NCI-H2107 (cell line): ENCODE measurements around the gene LZTS3.
"Not testable (repeated sequence)": the region's sequence is repeated elsewhere in the genome, so short reads cannot be mapped to it uniquely, and the experiment has no call there.

ENCODE experiments used
- DNase-seq: peaks from one replicate; lab custom pipeline; 2025; lab: John Stamatoyannopoulos, UW

LZTS3 gene

GRCh38 chr20:3192226-3193015 is 19.1 kb upstream of the LZTS3 start:
- no peak for DNase-seq

- DNase-seq = no peak
Measured at GRCh38 chr20:3190681-3191111, 17.3 kb upstream of the LZTS3 start.

DNA sequence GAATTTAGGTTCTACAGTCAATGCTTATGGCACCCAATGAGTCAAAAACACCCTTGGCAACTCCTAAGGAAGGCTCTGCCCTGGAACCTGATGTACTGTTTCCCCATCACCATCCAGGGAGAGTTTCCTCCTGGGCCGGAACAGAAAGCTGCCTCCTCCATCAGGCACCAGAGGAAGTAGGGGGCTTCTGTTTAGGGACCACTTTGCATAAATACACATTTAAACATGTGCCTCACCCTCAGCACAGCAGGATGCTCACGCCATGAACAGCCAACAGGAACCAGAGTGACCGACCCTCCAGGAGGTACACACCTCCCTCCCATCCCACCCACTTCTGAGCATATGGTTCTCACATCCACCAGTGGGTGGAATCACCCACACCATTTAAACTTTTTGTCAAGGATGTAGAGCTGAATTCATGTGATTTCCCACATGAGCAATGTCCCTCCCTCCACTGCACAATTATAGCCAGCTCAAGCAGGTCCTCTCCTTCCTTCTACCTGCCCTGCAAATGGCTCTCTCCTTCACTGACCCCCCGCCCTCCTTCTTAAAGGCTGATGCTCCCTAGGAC is 16.3 kb upstream of the LZTS3 start:
- no peak for DNase-seq

GRCh38 chr20:3188823-3189413 is 15.6 kb upstream of the LZTS3 start:
- DNase-seq = no peak

DNA sequence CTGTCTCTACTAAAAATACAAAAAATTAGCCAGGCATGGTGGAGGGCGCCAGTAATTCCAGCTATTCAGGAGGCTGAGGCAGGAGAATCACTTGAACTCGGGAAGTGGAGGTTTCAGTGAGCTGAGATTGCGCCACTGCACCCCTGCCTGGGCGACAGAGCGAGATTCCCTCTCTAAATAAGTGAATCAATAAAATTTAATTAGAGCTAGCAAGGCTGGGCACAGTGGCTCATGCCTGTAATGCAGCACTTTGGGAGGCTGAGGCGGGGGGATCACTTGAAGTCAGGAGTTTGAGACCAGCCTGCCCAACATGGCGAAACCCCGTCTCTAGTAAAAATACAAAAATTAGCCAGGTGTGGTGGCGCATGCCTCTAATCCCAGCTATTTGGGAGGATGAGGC is 14.5 kb upstream of the LZTS3 start:
- not testable (repeated sequence) for DNase-seq

DNA sequence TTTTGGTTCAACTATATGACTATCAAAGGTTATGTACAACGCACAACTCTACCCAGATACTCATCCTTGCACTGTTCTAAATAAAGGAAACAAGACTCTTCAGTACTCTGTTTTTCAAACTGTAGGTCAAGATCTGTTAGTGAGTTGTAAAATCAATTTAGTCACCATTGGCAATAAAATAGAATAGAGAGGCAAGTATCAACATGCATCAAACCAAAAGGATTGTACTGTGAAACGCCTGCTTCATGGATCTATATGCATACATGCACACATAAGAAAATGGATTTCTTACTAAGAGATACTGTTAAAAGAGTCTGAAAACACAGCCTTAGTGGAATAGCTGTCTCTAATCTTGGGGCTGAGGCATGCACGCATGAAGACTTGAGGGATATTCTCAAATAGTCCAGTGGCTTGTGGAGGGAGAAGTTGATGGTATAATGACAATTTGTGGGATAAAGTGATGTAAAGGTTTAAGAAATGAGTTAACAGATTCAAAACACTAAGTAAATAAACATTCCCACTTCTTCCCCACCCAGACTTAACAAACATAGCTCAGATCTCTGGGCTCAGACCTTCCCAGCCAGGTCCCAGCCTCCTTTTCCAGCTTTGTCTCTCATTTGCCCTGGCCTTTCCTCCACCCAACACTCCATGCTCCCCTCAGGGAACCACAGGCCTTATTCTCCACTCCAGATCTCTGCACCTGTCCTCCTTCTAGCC is 10.7 kb upstream of the LZTS3 start:
- DNase-seq = no peak

DNA sequence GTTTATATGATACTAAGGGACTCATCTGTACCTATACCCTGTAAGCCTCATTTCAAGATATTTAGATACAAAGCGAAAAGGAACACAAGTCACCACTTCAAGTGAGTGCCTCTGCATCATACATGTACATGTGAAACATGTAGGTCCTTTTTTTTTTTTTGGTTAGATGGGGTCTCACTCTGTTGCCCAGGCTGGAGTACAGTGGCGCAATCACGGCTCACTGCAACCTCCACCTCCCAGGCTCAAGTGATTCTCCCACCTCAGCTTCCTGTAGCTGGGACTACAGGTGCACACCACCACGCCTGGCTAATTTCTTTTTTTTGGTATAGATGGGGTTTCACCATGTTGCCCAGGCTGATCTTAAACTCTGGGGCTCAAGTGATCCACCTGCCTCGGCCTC is 9.1 kb upstream of the LZTS3 start:
- DNase-seq = not testable (repeated sequence)

- DNase-seq = no peak
Measured at GRCh38 chr20:3181270-3181669, 7.9 kb upstream of the LZTS3 start.

DNA sequence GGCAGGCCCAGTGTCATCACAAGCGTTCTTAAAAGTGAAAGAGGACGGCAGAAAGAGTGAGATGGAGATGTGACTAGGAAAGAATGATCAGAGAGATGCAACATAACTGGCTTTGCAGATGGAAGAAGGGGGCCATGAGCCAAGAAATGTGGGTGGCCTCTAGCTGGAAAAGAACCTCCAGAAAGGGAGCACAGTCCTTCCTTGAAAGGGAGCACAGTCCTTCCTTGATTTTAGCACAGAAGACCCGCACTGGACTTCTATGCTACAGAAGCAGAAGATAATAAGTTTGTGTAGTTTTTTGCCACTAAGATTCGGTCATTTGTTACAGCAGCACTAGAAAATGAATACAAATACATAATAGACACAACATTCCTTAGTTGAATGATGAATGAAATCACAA is 7.0 kb upstream of the LZTS3 start:
- DNase-seq = no peak

DNA sequence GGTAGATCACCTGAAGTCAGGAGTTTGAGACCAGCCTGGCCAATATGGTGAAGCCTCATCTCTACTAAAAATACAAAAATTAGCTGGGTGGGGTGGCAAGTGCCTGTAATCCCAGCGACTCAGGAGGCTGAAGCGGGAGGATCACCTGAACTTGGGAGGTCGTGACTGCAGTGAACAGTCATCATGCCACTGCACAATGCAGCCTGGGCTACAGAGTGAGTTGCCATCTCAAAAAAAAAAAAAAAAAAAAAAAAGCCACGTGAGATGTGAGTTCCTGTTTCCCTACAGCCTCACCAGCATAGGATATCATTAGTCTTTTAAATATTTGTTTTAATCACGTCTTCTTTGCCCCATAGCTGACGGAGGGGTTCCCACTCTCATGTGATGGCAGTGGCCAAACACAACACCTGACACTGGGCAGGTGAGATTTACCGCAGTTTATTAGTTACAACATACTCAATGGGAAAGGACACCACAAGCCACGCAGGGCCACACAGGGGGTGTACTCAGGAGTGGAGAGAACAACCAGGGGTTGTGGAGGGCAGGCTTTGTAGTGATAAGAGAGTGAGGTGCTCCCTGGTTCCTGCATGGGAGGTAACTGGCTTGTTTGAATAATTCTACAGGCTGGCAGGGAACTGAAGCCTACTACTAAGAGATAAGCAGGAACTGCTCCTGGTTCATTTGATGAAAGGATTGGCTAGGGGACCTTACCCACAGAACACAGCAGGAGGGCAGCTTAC is 4.6 kb upstream of the LZTS3 start:
- no peak for DNase-seq

DNA sequence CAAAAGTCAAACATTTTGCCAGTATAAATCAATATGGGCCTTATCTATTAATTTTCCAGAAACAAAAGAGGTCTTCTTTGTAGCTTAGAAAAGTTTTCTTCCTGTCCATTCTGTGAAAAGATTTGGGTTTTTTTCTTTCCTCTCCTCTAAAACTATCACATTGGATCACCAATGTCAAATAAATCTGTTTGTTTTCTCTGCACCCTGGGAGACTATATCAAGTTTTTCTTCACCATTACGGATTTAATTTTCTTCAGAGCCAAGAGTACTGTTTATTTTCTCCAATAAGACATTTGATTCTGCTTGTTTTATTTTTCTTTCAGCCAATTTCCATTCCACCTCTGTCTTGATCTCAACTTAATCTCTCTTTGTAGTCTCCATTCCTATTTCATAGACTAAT is 1.9 kb upstream of the LZTS3 start:
- DNase-seq = no peak

GRCh38 chr20:3174442-3175261 is 1.3 kb upstream of the LZTS3 start:
- no peak for DNase-seq

- peak; percentile 62 for DNase-seq
Measured at GRCh38 chr20:3173610-3174441, 477 bp upstream of the LZTS3 start.

DNA sequence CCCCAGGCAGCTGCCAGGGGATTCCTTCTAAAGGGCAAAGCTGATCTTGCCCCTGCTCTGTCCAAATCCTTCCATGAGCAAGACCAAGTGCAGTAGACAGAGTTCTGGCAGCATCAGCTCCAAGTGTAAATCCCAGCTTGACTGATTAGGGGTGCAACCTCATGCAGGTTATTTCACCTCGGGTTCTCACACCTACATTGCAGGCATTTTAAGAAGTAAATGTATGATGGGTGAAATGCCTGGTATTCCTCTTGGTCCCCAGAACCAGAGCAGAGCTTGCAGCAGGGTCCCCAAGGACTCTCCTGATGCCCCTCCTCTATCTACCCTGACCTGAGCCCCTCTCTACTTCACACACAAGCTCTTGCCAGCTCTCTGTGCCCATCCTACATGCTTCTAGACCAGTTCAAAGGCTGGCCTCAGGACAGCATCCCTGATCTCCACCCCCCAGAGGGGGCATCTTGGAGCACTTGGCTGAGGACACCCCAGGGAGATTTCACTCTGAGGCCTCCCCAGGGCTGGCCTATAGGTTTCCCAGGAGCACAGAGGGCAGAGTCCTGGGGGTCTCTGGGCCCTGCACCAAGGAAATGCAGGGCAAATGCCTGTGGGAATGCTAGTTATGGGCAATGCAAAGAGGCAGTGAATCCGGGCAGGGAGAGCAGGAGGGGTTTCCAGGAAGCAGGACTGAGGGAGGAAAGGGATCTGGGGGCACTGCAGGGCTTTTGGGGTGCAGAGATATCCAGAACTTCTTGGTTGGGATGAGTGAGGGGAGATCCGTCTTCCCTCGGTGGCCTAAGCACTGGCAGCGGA is 1.0 kb downstream of the LZTS3 start:
- no peak for DNase-seq

DNA sequence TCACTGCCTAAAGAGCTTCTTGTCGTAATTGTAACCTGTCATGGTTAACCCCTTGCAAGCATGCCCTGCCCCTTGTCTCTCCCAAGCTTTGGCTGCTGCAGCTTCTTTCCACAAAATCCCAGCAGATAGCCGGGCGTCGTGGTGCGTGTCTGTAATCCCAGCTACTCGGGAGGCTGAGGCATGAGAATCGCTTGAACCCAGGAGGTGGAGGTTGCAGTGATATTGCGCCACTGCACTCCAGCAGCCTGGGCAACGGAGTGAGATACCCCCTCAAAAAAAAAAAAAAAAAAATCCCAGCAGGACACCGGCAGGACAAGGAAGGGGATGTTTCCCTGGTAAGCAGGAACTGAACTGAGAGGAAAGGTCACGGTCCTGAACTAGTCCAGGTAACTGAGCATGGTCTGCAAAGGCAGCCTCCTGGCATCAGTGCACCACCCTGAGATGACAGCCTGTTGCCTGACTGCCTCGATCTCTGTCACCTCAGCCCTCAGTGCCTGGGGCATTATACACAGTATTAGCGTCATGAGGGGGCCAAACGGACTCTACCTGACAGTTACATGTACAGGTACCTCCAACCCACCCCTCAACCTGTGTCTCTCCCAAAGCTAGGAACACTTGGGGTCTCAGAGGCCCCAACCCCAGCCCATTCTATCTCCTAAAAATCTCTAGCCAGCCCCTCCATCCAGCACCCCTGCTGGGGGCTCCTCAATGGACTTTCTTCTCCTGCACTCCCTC is 1.8 kb downstream of the LZTS3 start:
- no peak for DNase-seq

DNA sequence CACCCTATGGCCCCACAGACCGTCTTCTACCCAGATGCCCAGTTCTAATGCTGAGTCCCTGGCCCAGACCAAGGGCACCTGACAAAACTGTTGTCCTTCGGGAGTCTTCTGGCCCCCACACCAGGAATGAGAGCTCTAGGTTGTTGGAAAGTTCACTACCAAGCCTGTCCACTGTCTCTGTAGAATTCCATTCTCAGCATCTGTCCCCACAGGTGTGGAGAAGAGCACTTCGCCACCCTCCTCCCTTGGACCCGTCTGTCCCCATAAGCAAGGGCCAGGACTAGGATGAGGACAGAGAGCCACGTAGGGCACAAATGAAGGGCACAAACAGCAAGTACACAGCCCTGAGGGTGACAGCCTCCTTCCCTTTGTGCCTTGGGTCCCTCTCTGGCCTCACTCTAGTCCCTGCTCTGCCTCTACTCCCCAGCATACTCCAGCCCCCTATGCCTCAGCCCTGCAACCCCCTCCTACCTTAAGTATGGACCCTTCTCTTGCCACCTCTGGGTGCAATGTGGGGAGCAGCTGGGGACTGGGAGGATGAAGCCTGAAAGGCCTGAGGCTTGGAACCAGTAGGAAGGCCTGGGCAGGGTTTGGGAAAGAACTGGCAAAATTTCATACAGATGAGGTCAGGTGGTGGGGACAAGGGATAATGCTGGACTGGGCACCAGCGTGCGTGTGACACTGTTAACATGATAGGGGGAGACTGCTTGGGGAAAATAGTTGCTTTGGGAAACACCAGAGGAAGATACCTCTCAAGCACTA is 4.3 kb downstream of the LZTS3 start:
- no peak for DNase-seq

- DNase-seq = peak; percentile 51
Measured at GRCh38 chr20:3168079-3168828, 5.1 kb downstream of the LZTS3 start.
